HG02840 (cell line): ENCODE results near the gene SPDYE5.

Source experiments
- ATAC-seq: cut with Tn5 transposase; IDR thresholded peaks from one replicate; pipeline ENCODE4 v1.9.1; 2021; ENCODE audit warnings: mild to moderate bottlenecking, moderate library complexity, moderate number of reproducible peaks; ENCODE audit not compliant: unreplicated experiment, low FRiP score

The SPDYE5 gene

GRCh38 chr7:75536940-75537538, 44.9 kb downstream of the SPDYE5 start:
- no peak for ATAC-seq

DNA sequence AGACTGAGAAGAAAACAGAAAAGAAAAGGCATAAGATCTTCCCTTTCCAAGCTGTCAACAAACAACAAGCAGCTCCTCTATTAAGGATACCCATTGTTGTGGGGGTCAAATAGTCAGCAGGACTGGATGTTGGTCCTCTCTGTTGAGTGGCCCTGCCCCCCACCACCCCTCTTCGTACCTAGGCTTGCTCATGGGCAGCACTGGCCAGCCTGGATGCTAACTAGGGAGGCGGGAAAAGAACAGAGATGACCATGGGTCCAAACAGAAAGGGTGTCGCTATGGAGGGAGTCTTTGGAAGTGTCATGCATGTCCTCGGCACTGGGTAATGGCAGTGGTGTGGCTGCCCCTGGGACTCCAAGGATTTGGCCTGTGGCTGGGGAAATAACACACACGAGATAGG, 45.6 kb downstream of the SPDYE5 start:
- ATAC-seq = no peak

GRCh38 chr7:75546237-75547015, 54.3 kb downstream of the SPDYE5 start:
- ATAC-seq = no peak
